DOHH2 (cell line): ENCODE measurements around the gene SPG7.

Source experiments
- H3F3A ChIP-seq: fragments of 200-600 bp; sonication (generic), shearing (Covaris generic); 2 replicates; pipeline ENCODE4 v1.6.0; 2016; ENCODE audit warnings: antibody characterized with exemption, mild to moderate bottlenecking; ENCODE audit not compliant: control insufficient read depth, insufficient read depth
- H3K27ac ChIP-seq: fragments of 200-600 bp; sonication (generic); 2 replicates; pipeline ENCODE4 v1.5.1; 2014; ENCODE audit warnings: low read depth, mild to moderate bottlenecking, low read length, moderate library complexity
- H3K27me3 ChIP-seq: fragments of 200-600 bp; sonication (generic); 2 replicates; pipeline ENCODE4 v1.6.1; 2014; ENCODE audit warnings: mild to moderate bottlenecking, low read length, mixed read lengths; ENCODE audit not compliant: control insufficient read depth
- H3K36me3 ChIP-seq: fragments of 200-600 bp; sonication (generic); 2 replicates; pipeline ENCODE4 v1.6.1; 2014; ENCODE audit warnings: mild to moderate bottlenecking, low read length, moderate library complexity, mixed read lengths; ENCODE audit not compliant: control insufficient read depth
- H3K4me1 ChIP-seq: fragments of 200-600 bp; sonication (generic); 2 replicates; pipeline ENCODE4 v1.6.1; 2014; ENCODE audit warnings: mild to moderate bottlenecking, low read length, mixed read lengths; ENCODE audit not compliant: control insufficient read depth
- H3K4me2 ChIP-seq: fragments of 200-600 bp; sonication (generic); 2 replicates; pipeline ENCODE4 v1.6.0; 2014; ENCODE audit warnings: mild to moderate bottlenecking, low read length, moderate library complexity
- H3K4me3 ChIP-seq: fragments of 200-600 bp; sonication (generic); 2 replicates; pipeline ENCODE4 v1.5.1; 2014; ENCODE audit warnings: mild to moderate bottlenecking, low read length, mixed read lengths
- H3K79me2 ChIP-seq: fragments of 200-600 bp; sonication (generic); 2 replicates; pipeline ENCODE4 v1.6.1; 2014; ENCODE audit warnings: mild to moderate bottlenecking, low read length, mixed read lengths; ENCODE audit not compliant: control insufficient read depth
- H3K9me2 ChIP-seq: fragments of 200-600 bp; sonication (generic); replicated peaks from 2 replicates; pipeline ENCODE4 v1.6.1; 2014; ENCODE audit warnings: mild to moderate bottlenecking, low read length, mixed read lengths; ENCODE audit not compliant: control insufficient read depth
- H3K9me3 ChIP-seq: fragments of 200-600 bp; sonication (generic); 2 replicates; pipeline ENCODE4 v1.6.1; 2014; ENCODE audit warnings: antibody characterized with exemption, low read length, mixed read lengths; ENCODE audit not compliant: control insufficient read depth, insufficient read depth
- H4K20me1 ChIP-seq: fragments of 200-600 bp; sonication (generic); 2 replicates; pipeline ENCODE4 v1.6.0; 2014; ENCODE audit warnings: low read depth, mild to moderate bottlenecking, antibody characterized with exemption, low read length, moderate library complexity; ENCODE audit not compliant: control insufficient read depth, insufficient read depth
- EZH2phosphoT487 ChIP-seq: fragments of 200-600 bp; sonication (generic); IDR thresholded peaks from 2 replicates; pipeline ENCODE4 v1.6.1; 2017; ENCODE audit warnings: borderline replicate concordance, mild to moderate bottlenecking, antibody characterized with exemption, low read length, moderate library complexity, mixed read lengths
- TF ChIP-seq, protein P1 (sequence below): fragments of 200-600 bp; sonication (generic); IDR thresholded peaks from one replicate; pipeline ENCODE4 v1.5.1; 2014; ENCODE audit warnings: antibody characterized with exemption, mild to moderate bottlenecking, low read depth, low read length; ENCODE audit not compliant: poor library complexity, severe bottlenecking

Gene SPG7

DNA sequence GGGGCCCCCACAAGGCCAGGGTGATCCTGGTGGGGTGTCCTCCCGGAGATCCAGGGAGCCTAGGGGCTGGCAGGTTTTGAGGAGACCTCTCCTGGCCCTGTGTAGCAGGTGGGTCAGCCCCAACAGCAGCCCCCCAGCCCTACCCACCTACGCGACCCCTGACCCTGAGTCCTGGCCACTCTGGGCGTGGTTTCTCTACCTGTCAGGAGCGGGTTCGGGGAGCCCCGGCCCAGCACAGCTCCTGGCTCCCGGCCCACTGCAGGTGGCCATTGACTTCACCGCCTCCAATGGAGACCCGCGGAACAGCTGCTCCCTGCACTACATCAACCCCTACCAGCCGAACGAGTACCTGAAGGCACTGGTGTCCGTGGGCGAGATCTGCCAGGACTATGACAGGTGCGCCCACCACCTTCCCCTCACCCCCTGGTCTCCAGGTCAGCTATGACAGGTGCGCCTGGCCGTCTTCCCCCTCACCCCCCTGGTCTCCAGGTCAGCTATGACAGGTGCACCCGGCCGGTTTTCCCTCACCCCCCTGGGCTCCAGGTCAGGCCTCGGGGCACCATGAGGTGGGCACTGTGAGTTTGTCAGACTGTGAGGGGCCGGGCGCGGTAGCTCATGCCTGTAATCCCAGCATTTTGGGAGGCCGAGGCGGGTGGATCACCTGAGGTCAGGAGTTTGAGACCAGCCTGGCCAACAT, 80.4 kb downstream of the SPG7 start:
- no peaks in the 10 kb centered on the region for H3K4me1 ChIP-seq
- no peaks in the 10 kb centered on the region for H3K9me2 ChIP-seq
- no peaks in the 10 kb centered on the region for H3K79me2 ChIP-seq
- peaks cover 19% of the 10 kb centered on the region; the same call in 1 of the 2 replicates for H3K9me3 ChIP-seq
- H3K4me3 ChIP-seq = no peak overlapping the region
- no peaks in the 10 kb centered on the region for H4K20me1 ChIP-seq
- no peak overlapping the region for H3K27ac ChIP-seq
- no peaks in the 10 kb centered on the region for H3K27me3 ChIP-seq
- no peak overlapping the region for H3K4me2 ChIP-seq
- H3F3A ChIP-seq = peaks cover 3% of the 10 kb centered on the region; the same call in 1 of the 2 replicates
- no peaks in the 10 kb centered on the region for H3K36me3 ChIP-seq
- TF ChIP-seq, protein P1, sequence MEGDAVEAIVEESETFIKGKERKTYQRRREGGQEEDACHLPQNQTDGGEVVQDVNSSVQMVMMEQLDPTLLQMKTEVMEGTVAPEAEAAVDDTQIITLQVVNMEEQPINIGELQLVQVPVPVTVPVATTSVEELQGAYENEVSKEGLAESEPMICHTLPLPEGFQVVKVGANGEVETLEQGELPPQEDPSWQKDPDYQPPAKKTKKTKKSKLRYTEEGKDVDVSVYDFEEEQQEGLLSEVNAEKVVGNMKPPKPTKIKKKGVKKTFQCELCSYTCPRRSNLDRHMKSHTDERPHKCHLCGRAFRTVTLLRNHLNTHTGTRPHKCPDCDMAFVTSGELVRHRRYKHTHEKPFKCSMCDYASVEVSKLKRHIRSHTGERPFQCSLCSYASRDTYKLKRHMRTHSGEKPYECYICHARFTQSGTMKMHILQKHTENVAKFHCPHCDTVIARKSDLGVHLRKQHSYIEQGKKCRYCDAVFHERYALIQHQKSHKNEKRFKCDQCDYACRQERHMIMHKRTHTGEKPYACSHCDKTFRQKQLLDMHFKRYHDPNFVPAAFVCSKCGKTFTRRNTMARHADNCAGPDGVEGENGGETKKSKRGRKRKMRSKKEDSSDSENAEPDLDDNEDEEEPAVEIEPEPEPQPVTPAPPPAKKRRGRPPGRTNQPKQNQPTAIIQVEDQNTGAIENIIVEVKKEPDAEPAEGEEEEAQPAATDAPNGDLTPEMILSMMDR = no peak
- TF ChIP-seq EZH2phosphoT487 = no peak

DNA sequence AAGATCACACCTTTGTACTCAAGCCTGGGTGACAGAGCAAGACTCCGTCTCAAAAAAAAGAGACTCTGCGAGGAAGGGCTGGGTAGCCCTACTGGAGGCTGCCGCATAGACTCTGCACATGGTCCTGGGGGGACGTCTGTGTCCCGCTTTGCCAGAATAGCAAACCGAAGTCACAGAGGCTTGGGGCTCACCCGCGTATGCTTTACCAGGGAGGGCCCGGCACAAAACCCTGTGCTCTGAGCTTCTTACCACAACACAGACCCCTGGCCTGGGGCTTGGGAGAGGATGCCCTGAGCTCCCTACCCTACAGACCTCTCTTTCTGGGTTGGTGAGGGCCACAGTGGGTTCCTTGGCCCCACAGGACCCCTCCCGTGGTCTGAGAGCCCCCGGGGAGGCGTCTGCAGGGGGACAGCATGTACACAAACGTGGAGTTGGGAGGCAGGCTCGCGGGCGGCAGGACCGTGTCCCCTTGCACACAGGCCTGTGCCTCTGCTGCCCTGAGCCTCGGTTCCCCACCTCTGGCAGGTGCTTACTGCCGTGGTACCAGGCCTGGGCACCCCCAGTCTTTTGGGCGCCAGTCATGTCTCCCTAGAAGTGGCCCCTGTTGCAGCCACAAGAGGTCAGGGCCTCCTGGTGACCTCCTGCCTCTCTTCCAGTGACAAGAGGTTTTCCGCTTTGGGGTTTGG, 81.2 kb downstream of the SPG7 start:
- H3K27me3 ChIP-seq = no peaks in the 10 kb centered on the region
- H3K4me2 ChIP-seq = no peak overlapping the region
- H3K79me2 ChIP-seq = no peaks in the 10 kb centered on the region
- TF ChIP-seq, protein P1 = no peak
- no peak for TF ChIP-seq EZH2phosphoT487
- H3F3A ChIP-seq = peaks cover 3% of the 10 kb centered on the region; the same call in 1 of the 2 replicates
- no peak overlapping the region for H3K27ac ChIP-seq
- no peaks in the 10 kb centered on the region for H3K36me3 ChIP-seq
- no peaks in the 10 kb centered on the region for H3K9me2 ChIP-seq
- H3K4me3 ChIP-seq = no peak overlapping the region
- no peaks in the 10 kb centered on the region for H4K20me1 ChIP-seq
- H3K4me1 ChIP-seq = no peaks in the 10 kb centered on the region
- H3K9me3 ChIP-seq = peaks cover 19% of the 10 kb centered on the region; the same call in 1 of the 2 replicates

DNA sequence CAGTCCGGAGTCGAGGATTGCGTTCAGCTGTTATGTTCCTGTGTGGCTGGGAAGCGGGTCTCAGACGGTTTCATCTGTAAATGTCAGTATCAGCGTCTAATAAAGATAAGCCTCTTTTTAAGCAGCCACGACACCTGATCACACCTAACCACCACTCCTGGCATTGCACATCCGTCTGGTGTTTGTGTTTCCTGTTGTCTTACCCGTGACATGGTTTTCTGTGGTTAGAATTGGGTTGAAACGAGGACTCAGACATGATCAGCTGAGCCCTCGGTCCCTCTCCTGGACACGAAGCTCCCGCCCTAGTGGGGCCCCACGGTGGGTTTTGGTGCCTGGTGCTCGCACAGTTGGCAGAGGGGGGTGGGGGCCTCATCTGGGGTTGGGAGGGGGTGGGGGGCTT, 85.6 kb downstream of the SPG7 start:
- H3K27ac ChIP-seq = no peak overlapping the region
- H4K20me1 ChIP-seq = no peaks in the 10 kb centered on the region
- H3K9me2 ChIP-seq = no peaks in the 10 kb centered on the region
- H3K36me3 ChIP-seq = no peaks in the 10 kb centered on the region
- no peaks in the 10 kb centered on the region for H3K4me1 ChIP-seq
- H3K4me2 ChIP-seq = no peak overlapping the region
- no peak overlapping the region for H3K4me3 ChIP-seq
- H3K9me3 ChIP-seq = no peaks in the 10 kb centered on the region
- no peaks in the 10 kb centered on the region for H3F3A ChIP-seq
- no peaks in the 10 kb centered on the region for H3K27me3 ChIP-seq
- no peaks in the 10 kb centered on the region for H3K79me2 ChIP-seq
- TF ChIP-seq, protein P1 = no peak
- no peak for TF ChIP-seq EZH2phosphoT487
